Measurements from ENCODE around the gene ZNF598. TPM values are rescaled to one million over a fixed set of nuclear protein-coding genes. Genes with fewer than 3 reads are reported as not detected.

ZNF598 gene
- total RNA-seq, 1 donor from 2014 or later, result 14.5 TPM

DNA sequence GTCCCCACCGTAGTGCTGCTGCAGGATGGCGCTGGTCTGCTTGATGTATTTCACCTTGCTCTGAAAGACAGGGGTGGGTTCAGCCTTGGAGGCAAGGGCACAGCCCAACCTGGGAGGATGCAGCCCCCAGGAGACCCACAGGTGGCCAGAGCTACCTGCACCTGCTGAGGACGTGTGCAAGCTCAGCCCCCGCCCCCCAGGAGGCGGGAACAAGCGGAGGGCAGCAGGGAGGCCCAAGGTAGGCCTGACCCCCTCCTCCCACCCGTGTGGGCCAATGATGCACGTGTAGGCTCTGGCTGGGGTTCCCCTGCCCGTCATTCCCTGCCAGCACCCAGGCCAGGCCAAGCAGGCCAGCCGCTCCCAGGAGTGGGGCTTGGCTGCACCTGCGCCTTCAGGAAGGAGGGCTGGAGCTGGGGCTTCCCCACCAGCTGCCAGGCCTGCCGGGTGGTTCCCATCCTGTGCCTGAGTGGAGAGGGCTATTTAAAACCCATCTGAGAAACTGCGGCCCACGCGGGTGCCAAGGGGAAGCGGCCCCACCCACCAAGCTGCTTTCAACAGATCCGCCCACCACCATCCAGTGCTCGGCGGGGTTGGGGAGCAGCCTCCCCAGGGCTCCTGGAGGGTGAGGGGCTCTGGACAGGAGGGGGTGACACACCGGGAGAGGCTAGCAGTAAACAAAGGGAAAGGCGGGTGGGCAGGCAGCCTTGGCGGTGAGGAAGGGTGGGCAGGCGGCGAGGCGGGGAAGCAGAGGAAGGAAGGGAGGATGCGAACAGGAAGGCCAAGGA, 34.2 kb upstream of the ZNF598 start:
- Histone ChIP-seq H3K27ac (replicated peaks) (peak overlapping the region; percentile 96), H3K36me3 (peaks cover 3% of the 10 kb centered on the region), H3K9me3 (replicated peaks) (no peaks in the 10 kb centered on the region), H3K27me3 (ENCODE audit: low read depth) (no peaks in the 10 kb centered on the region), H3K4me1 (peaks cover 98% of the 10 kb centered on the region), H3K4me3 (peak overlapping the region; percentile 33)
- intact Hi-C loops (cut with micrococcal nuclease), result no loop called here
- TF ChIP-seq, protein P1, sequence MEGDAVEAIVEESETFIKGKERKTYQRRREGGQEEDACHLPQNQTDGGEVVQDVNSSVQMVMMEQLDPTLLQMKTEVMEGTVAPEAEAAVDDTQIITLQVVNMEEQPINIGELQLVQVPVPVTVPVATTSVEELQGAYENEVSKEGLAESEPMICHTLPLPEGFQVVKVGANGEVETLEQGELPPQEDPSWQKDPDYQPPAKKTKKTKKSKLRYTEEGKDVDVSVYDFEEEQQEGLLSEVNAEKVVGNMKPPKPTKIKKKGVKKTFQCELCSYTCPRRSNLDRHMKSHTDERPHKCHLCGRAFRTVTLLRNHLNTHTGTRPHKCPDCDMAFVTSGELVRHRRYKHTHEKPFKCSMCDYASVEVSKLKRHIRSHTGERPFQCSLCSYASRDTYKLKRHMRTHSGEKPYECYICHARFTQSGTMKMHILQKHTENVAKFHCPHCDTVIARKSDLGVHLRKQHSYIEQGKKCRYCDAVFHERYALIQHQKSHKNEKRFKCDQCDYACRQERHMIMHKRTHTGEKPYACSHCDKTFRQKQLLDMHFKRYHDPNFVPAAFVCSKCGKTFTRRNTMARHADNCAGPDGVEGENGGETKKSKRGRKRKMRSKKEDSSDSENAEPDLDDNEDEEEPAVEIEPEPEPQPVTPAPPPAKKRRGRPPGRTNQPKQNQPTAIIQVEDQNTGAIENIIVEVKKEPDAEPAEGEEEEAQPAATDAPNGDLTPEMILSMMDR (IDR thresholded peaks at IDR 0.05; ENCODE audit: borderline replicate concordance), result no peak
- DNase-seq, result peak; percentile 68

DNA sequence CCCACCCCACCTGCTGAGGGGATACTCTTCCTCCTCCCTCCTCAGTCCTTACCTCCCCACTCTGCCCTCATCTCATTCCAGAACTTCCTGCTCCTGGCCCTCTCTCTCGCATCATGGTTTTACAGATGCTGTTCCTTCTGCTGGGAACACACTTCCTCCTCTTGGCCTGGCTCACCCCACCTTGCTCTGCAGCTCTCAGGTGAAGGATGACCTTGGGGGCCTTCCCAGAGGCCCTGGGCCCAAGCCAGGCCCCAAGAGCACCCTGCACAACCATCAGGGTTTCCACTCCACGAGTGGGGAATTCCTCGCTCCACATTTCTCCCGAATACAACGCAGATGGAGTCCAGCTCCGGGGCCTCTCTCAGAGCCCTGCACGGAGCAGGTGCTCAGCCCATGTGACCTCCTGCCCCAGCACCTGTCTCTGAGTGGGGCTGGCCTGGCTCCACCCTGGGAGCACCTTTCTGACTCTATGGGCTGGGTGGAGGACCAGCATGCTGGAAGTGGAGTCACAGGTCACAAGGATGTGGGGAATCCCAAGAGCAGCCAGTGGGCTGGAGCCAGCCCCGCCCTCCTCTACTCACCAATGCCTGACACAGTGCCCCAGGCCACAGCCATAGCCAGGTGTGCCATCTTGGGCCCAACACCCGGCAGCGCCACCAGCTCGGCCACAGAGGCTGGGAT, 33.5 kb upstream of the ZNF598 start:
- Histone ChIP-seq H3K36me3 (peaks cover 9% of the 10 kb centered on the region), H3K4me1 (peaks cover 98% of the 10 kb centered on the region), H3K27me3 (ENCODE audit: low read depth) (no peaks in the 10 kb centered on the region), H3K4me3 (peak overlapping the region; percentile 33), H3K9me3 (replicated peaks) (no peaks in the 10 kb centered on the region), H3K27ac (replicated peaks) (peak overlapping the region; percentile 96)
- intact Hi-C loops (cut with micrococcal nuclease), result no loop called here
- TF ChIP-seq, protein P1 (IDR thresholded peaks at IDR 0.05; ENCODE audit: borderline replicate concordance), result no peak
- DNase-seq, result no peak

DNA sequence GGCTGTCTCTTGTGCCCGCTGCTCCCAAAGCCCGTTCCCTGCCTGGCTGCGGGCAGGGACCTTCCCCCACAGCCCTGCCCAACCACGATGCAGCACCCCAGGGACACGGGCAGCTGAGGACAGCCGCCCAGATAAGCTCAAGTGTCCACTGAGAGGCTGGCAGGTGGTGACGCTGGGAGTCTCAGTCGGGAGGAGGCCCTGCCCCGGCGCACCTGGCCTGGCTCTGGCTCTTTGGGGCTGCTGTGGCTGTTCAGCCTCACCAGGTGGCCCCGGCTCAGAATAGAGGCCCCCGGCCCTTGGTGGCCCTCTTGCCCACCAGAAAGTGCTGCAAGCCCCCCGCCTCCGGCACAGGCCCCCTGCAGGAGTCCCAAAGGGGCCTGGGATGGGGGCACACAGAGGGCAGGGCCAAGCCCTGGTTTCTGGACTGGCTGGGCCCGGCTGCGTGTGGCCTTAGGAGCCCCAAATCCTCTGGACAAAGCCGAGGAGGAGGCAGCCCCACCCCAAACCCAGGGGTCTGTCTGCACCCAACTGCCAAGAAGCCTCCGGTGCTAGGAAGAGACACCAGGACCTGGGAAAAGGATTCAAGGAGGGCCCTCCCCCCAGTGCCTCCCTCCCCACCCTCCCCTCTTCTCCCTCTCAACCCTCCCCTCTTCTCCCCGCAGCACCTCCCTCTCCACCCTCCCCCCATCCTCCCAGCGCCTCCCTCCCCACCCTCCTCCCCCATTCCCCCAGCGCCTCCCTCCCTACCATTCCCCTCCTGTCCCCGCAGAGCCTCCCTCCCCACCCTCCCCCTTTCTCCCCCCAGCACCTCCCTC, 32.8 kb upstream of the ZNF598 start:
- peaks cover 100% of the 10 kb centered on the region for H3K4me1 ChIP-seq
- H3K4me3 ChIP-seq, result peak overlapping the region; percentile 20
- peak; percentile 78 for DNase-seq

DNA sequence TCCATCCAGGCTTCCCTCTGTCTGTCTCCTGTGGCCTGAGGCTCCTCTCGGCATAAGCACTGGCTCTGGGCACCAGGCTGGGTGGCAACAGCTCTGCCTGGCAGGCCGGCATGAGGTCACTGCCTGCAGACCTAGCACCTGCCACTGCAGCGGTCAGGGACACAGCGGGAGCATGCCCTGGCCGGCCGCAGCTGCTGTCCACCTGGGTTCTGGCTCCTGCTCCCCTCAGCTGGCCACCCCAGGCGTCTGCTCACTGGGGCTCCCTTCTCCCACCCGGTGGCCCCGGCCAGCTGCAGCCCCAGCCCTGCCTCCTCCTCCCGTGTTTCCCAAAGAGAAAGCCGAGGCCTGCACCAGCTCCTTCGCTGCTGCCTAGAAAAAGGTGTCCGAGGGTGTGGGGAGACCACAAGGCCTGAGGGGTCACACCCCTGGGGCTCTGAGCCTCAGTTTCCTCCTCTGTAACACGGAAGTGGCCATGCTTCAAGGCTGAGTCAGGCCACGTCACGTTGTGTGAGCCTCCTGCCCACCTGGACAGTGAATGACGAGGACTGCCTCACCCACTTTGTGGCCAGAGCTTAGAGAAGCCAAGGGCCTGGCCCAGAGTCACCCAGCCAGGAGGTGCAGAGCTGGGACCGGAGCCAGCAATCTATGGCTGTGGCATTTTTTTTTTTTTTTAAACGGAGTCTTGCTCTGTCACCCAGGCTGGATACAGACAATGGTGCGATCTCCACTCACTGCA, 31.3 kb upstream of the ZNF598 start:
- no peaks in the 10 kb centered on the region for H3K27me3 ChIP-seq (ENCODE audit: low read depth)
- peak overlapping the region; percentile 96 for H3K27ac ChIP-seq (replicated peaks)
- H3K4me1 ChIP-seq, result peaks cover 100% of the 10 kb centered on the region
- peaks cover 31% of the 10 kb centered on the region for H3K36me3 ChIP-seq
- H3K9me3 ChIP-seq (replicated peaks), result no peaks in the 10 kb centered on the region
- DNase-seq, result peak; percentile 53
- intact Hi-C loops (cut with micrococcal nuclease), result no loop called here
- TF ChIP-seq, protein P1 (IDR thresholded peaks at IDR 0.05; ENCODE audit: borderline replicate concordance), result no peak
- H3K4me3 ChIP-seq, result peak overlapping the region; percentile 72

More for the DNA sequence above, 32.8 kb upstream of the ZNF598 start:
- TF ChIP-seq, protein P1 (IDR thresholded peaks at IDR 0.05; ENCODE audit: borderline replicate concordance), result no peak
- H3K36me3 ChIP-seq, result peaks cover 16% of the 10 kb centered on the region
- H3K27me3 ChIP-seq (ENCODE audit: low read depth), result no peaks in the 10 kb centered on the region
- no peaks in the 10 kb centered on the region for H3K9me3 ChIP-seq (replicated peaks)
- intact Hi-C loops (cut with micrococcal nuclease), result no loop called here
- peak overlapping the region; percentile 96 for H3K27ac ChIP-seq (replicated peaks)

Measured in left ventricle myocardium inferior (tissue), 1 donor.